Measurements from ENCODE around the gene TICRR.

TICRR gene

DNA sequence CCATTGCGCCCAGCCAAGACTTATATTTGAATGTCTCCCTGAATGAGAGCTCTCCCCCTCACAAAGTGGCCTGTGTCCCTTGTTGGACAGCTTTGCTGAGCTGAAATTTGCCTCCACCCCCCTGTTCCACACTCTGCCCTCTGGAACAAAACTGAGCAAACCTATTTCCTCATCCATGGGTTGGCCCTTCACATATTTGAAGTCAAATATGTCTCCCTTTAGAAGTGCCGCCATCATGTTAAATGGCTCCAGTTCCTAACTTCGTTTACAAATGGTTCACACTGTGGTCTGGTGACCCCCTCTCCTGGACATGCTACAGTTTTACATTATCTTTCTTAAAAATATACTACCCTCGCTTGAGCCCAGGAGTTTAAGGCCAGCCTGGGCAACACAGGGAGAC, 99.3 kb downstream of the TICRR start:
- no peak for FAIRE-seq

DNA sequence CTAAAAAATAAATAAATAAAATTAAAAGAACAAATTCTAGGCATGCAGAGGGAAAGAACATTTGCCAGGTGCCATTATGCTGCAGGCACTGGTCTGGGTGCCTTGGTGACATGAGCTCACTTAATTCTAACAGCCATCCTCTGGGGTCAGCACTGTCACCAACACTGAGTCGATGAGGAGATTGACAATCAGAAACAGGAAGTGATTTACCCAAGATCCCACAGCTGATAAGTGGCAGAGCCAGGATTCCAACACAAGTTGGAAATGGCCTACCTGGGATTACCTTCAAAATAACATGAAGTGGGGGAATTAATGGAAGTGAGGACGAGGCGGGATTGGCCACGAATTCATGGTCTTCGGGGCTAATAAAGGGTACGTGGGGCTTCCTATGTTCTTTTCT, 100.3 kb downstream of the TICRR start:
- no peak for FAIRE-seq

DNA sequence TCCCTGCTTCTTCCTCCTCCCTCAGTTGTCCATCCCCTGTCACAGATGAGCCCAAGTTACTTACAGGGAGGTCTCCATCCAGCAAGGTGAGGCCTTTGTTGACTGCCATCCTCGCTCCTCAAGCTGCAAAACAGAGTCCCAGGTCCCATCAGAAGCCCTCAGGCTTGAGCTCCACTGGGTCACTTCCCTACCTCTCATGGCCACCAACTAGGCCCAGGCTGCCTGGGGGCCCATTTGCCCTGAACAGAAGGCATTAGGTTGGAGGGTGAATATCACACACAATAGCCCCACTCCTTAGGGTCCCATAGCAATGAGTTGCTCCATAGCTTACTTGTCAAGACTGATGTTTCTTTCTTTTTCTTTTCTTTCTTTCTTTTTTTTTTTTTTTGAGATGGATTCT, 102.1 kb downstream of the TICRR start:
- no peak for FAIRE-seq

Measured in colon (tissue), 2 donors.